ENCODE results near the gene TSPAN8. TPM values are rescaled to one million over a fixed set of nuclear protein-coding genes. Genes with fewer than 3 reads are reported as not detected.
"Not testable (repeated sequence)": the region's sequence is repeated elsewhere in the genome, so short reads cannot be mapped to it uniquely, and the experiment has no call there.

The TSPAN8 gene
- total RNA-seq, 1 donor from 2014 or later = not detected

- DNase-seq (ENCODE audit: low read depth in 2 of 2) = no peak
Observed at GRCh38 chr12:71164568-71165197, 6.9 kb upstream of the TSPAN8 start.

GRCh38 chr12:71164166-71164565 is 6.4 kb upstream of the TSPAN8 start:
- no peak for DNase-seq (ENCODE audit: low read depth in 2 of 2)

- no peak for DNase-seq (ENCODE audit: low read depth in 2 of 2)
Observed at GRCh38 chr12:71162832-71163763, 5.3 kb upstream of the TSPAN8 start.

GRCh38 chr12:71161591-71161990 is 3.8 kb upstream of the TSPAN8 start:
- DNase-seq (ENCODE audit: low read depth in 2 of 2) = no peak

GRCh38 chr12:71160585-71160984 is 2.8 kb upstream of the TSPAN8 start:
- no peak for DNase-seq (ENCODE audit: low read depth in 2 of 2)

GRCh38 chr12:71159878-71160277 is 2.1 kb upstream of the TSPAN8 start:
- no peak for DNase-seq (ENCODE audit: low read depth in 2 of 2)

- DNase-seq (ENCODE audit: low read depth in 2 of 2) = no peak
Observed at GRCh38 chr12:71159264-71159663, 1.5 kb upstream of the TSPAN8 start.

- DNase-seq (ENCODE audit: low read depth in 2 of 2) = no peak
Observed at GRCh38 chr12:71158361-71158882, 623 bp upstream of the TSPAN8 start.

GRCh38 chr12:71155225-71155624 is 2.6 kb downstream of the TSPAN8 start:
- no peak for DNase-seq (ENCODE audit: low read depth in 2 of 2)

GRCh38 chr12:71152851-71153250 is 4.9 kb downstream of the TSPAN8 start:
- DNase-seq (ENCODE audit: low read depth in 2 of 2) = no peak

GRCh38 chr12:71150041-71150440 is 7.8 kb downstream of the TSPAN8 start:
- not testable (repeated sequence) for DNase-seq (ENCODE audit: low read depth in 2 of 2)

- DNase-seq (ENCODE audit: low read depth in 2 of 2) = no peak
Observed at GRCh38 chr12:71144682-71145081, 13.1 kb downstream of the TSPAN8 start.

GRCh38 chr12:71142956-71143355 is 14.8 kb downstream of the TSPAN8 start:
- DNase-seq (ENCODE audit: low read depth in 2 of 2) = no peak

GRCh38 chr12:71142016-71142415 is 15.8 kb downstream of the TSPAN8 start:
- DNase-seq (ENCODE audit: low read depth in 2 of 2) = no peak

GRCh38 chr12:71141378-71141926 is 16.3 kb downstream of the TSPAN8 start:
- no peak for DNase-seq (ENCODE audit: low read depth in 2 of 2)

- DNase-seq (ENCODE audit: low read depth in 2 of 2) = no peak
Observed at GRCh38 chr12:71139153-71139735, 18.6 kb downstream of the TSPAN8 start.

GRCh38 chr12:71138011-71138410 is 19.8 kb downstream of the TSPAN8 start:
- no peak for DNase-seq (ENCODE audit: low read depth in 2 of 2)

GRCh38 chr12:71135812-71136176 is 22.0 kb downstream of the TSPAN8 start:
- DNase-seq (ENCODE audit: low read depth in 2 of 2) = peak; percentile 1 to 24

GRCh38 chr12:71135077-71135811 is 22.6 kb downstream of the TSPAN8 start:
- no peak for DNase-seq (ENCODE audit: low read depth in 2 of 2)

- no peak for DNase-seq (ENCODE audit: low read depth in 2 of 2)
Observed at GRCh38 chr12:71134405-71134804, 23.4 kb downstream of the TSPAN8 start.

GRCh38 chr12:71130521-71131069 is 27.2 kb downstream of the TSPAN8 start:
- no peak for DNase-seq (ENCODE audit: low read depth in 2 of 2)

All from lung microvascular endothelial cell (primary cell).